ENCODE measurements around the gene SORL1. TPM values are rescaled to one million over a fixed set of nuclear protein-coding genes. Genes with fewer than 3 reads are reported as not detected.

The SORL1 gene
- total and polyA plus RNA-seq, 2 of the 8 experiments (the other 6 are each of a cell fraction or from before 2014, with no cell fraction given), result 38.1 to 65.5 TPM

GRCh38 chr11:121456816-121457431 is 4.8 kb downstream of the SORL1 start (continued):
- TF ChIP-seq CEBPB (IDR thresholded peaks at IDR 0.05; ENCODE audit: low read depth, low read length), result no peak
- TF ChIP-seq MAFK (IDR thresholded peaks at IDR 0.05; ENCODE audit: low read depth, low read length), result no peak
- TF ChIP-seq SIX5 (IDR thresholded peaks at IDR 0.05; ENCODE audit: low read depth, low read length), result no peak
- TF ChIP-seq CHD7 (IDR thresholded peaks at IDR 0.05; ENCODE audit: insufficient replicate concordance, low read length), result no peak
- no peak for TF ChIP-seq EP300 (IDR thresholded peaks at IDR 0.05; ENCODE audit: borderline replicate concordance in 1 of 2, low read depth in 2 of 2, low read length in 2 of 2)
- TF ChIP-seq CHD1 (IDR thresholded peaks at IDR 0.05; ENCODE audit: low read depth, low read length), result no peak
- TF ChIP-seq ASH2L (IDR thresholded peaks at IDR 0.05; ENCODE audit: low read length), result no peak

Data from H1 (cell line).